Neural cell (in vitro differentiated cells): ENCODE data around the gene NLN. TPM values are rescaled to one million over a fixed set of nuclear protein-coding genes. Genes with fewer than 3 reads are reported as not detected.

Source experiments
- H2AFZ ChIP-seq: fragments of 200-600, 300-800 bp; sonication (generic), shearing (Covaris generic); 2 replicates; pipeline ENCODE4 v1.6.0; 2014; ENCODE audit warnings: low read depth, mild to moderate bottlenecking, antibody characterized with exemption, low read length, moderate library complexity
- H3F3A ChIP-seq: fragments of 200-600 bp; shearing (Covaris generic); 2 replicates; pipeline ENCODE4 v1.6.1; 2016; ENCODE audit warnings: mild to moderate bottlenecking, moderate library complexity, mixed read lengths, antibody characterized with exemption, low read length; ENCODE audit not compliant: insufficient read depth, poor library complexity, severe bottlenecking
- H3K27ac ChIP-seq: fragments of 200-600, 300-800 bp; sonication (generic), shearing (Covaris generic); 2 replicates; pipeline ENCODE4 v1.5.1; 2014; ENCODE audit warnings: mild to moderate bottlenecking, low read length, moderate library complexity
- H3K27me3 ChIP-seq: fragments of 300-800, 200-600 bp; sonication (generic), shearing (Covaris generic); 2 replicates; pipeline ENCODE4 v1.6.0; 2014; ENCODE audit warnings: mild to moderate bottlenecking, low read depth, low read length, moderate library complexity; ENCODE audit not compliant: insufficient read depth
- H3K36me3 ChIP-seq: fragments of 300-800, 200-600 bp; sonication (generic), shearing (Covaris generic); 2 replicates; pipeline ENCODE4 v1.5.1; 2014; ENCODE audit warnings: mild to moderate bottlenecking, antibody characterized with exemption, low read length, moderate library complexity; ENCODE audit not compliant: insufficient read depth
- H3K4me2 ChIP-seq: fragments of 300-800, 200-600 bp; sonication (generic), shearing (Covaris generic); 2 replicates; pipeline ENCODE4 v1.6.0; 2014; ENCODE audit warnings: mild to moderate bottlenecking, low read length
- H3K4me3 ChIP-seq: fragments of 300-800, 200-600 bp; sonication (generic), shearing (Covaris generic); 2 replicates; pipeline ENCODE4 v1.5.1; 2014; ENCODE audit warnings: mild to moderate bottlenecking, low read length, moderate library complexity
- H3K79me2 ChIP-seq: fragments of 200-600 bp; shearing (Covaris generic); replicated peaks from 2 replicates; pipeline ENCODE4 v1.6.0; 2014; ENCODE audit warnings: mild to moderate bottlenecking, low read length, moderate library complexity; ENCODE audit not compliant: insufficient read depth
- H3K9ac ChIP-seq: fragments of 300-800, 200-600 bp; sonication (generic), shearing (Covaris generic); 2 replicates; pipeline ENCODE4 v1.6.1; 2016; ENCODE audit warnings: mild to moderate bottlenecking, low read length, mixed read lengths
- H3K9me2 ChIP-seq: fragments of 200-600 bp; shearing (Covaris generic); 2 replicates; pipeline ENCODE4 v1.6.1; 2016; ENCODE audit warnings: mild to moderate bottlenecking, low read length, mixed read lengths; ENCODE audit not compliant: insufficient read depth
- H3K9me3 ChIP-seq: fragments of 200-600, 300-800 bp; sonication (generic), shearing (Covaris generic); 2 replicates; pipeline ENCODE4 v1.6.1; 2016; ENCODE audit warnings: mild to moderate bottlenecking, mixed run types, low read length, moderate library complexity, mixed read lengths
- H4K20me1 ChIP-seq: fragments of 200-600 bp; shearing (Covaris generic); 2 replicates; pipeline ENCODE4 v1.6.1; 2016; ENCODE audit warnings: mild to moderate bottlenecking, mixed run types; ENCODE audit not compliant: insufficient read depth
- EP300 ChIP-seq: fragments of 450-650 bp; conservative IDR thresholded peaks from 2 replicates; pipeline ENCODE4 v1.6.1; 2014; ENCODE audit warnings: antibody characterized with exemption, mild to moderate bottlenecking, moderate library complexity; ENCODE audit not compliant: poor library complexity, severe bottlenecking
- EZH2 ChIP-seq: fragments of 200-600, 300-800 bp; shearing (Covaris generic), sonication (generic); IDR thresholded peaks from 2 replicates; pipeline ENCODE4 v1.6.1; 2014; ENCODE audit warnings: antibody characterized with exemption, low read length, borderline replicate concordance, mild to moderate bottlenecking; ENCODE audit not compliant: insufficient read depth, poor library complexity, severe bottlenecking
- MXI1 ChIP-seq: fragments of 450-650 bp; conservative IDR thresholded peaks from 2 replicates; pipeline ENCODE4 v1.6.1; 2014; ENCODE audit warnings: antibody characterized with exemption, mild to moderate bottlenecking; ENCODE audit not compliant: poor library complexity, severe bottlenecking
- POLR2AphosphoS5 ChIP-seq: IDR thresholded peaks from 2 replicates; pipeline ENCODE4 v1.6.1; 2012
- RAD21 ChIP-seq: fragments of 450-650 bp; conservative IDR thresholded peaks from 2 replicates; pipeline ENCODE4 v1.6.1; 2014; ENCODE audit warnings: antibody characterized with exemption, mild to moderate bottlenecking, moderate library complexity
- SMC3 ChIP-seq: fragments of 450-650 bp; conservative IDR thresholded peaks from 2 replicates; pipeline ENCODE4 v1.6.1; 2014; ENCODE audit warnings: antibody characterized with exemption, mild to moderate bottlenecking, moderate library complexity; ENCODE audit not compliant: poor library complexity
- TAF1 ChIP-seq: IDR thresholded peaks from 2 replicates; pipeline ENCODE4 v1.6.1; 2012; ENCODE audit warnings: low read depth
- polyA plus RNA-seq: library from polyadenylated mRNA; depleted of rRNA; stranded (reverse); fragments of >200 nt; gene quantifications from 2 replicates; pipeline ENCODE4 v1.2.3, GENCODE V29; 2014
- TF ChIP-seq, protein P1 (sequence below): IDR thresholded peaks from 2 replicates; pipeline ENCODE4 v1.6.1; 2012; ENCODE audit warnings: borderline replicate concordance
- TF ChIP-seq, protein P2 (sequence below): fragments of 450-650 bp; IDR thresholded peaks from 2 replicates; pipeline ENCODE4 v1.5.1; 2014; ENCODE audit warnings: antibody characterized with exemption, mild to moderate bottlenecking, moderate library complexity; ENCODE audit not compliant: poor library complexity, severe bottlenecking

NLN gene
- polyA plus RNA-seq, 1 donor from 2014 or later: 18.7 TPM

DNA sequence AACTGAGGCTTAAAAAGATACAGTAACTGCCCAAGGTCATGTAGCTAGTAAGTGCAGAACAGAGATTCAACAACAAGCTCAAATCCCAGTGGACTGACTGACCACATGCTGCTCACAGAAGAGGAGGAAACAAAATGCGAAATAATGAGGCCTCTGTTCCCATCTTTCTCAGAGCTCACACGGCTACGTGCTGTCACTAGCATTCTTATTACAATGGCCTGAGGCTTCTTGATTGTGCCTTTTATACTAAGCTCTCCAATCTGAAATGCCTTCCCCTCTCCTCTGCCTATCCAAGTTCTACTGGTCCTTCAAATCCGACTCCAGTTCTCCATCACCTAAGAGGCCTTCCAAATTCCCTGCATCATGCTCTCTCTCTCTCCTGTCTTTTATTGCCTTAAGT is 26.1 kb upstream of the NLN start:
- Histone ChIP-seq H3F3A (no peaks in the 10 kb centered on the region), H3K79me2 (no peaks in the 10 kb centered on the region), H3K27me3 (no peaks in the 10 kb centered on the region), H3K27ac (no peak overlapping the region), H4K20me1 (no peaks in the 10 kb centered on the region), H3K4me2 (no peak overlapping the region), H2AFZ (no peak overlapping the region), H3K36me3 (peaks cover 5% of the 10 kb centered on the region), H3K9me2 (no peaks in the 10 kb centered on the region), H3K4me3 (no peak overlapping the region), H3K9ac (no peak overlapping the region), H3K9me3 (no peaks in the 10 kb centered on the region)
- no peak for TF ChIP-seq EZH2
- no peak for TF ChIP-seq MXI1
- no peak for TF ChIP-seq POLR2AphosphoS5

DNA sequence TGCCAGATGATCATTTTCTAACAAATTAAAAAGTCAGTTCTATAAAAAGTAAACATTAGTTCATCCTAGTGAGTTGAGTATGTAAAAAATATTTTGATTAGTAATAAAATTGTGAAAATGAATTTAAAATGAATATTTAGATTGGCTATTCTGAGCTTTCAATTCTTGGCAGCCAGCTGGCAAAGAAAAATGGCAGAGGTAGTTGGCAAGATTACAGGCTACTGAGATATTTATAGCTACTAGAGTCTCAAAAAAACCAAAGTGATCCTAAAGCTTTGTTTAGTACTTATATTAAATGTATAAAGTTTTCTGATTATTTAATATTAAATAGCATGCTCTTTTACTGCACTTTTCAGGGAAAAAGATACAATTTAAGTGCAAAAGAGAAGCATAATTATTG is 25.1 kb upstream of the NLN start:
- H3K9me3 ChIP-seq: no peaks in the 10 kb centered on the region
- no peak overlapping the region for H3K4me3 ChIP-seq
- H3K4me2 ChIP-seq: no peak overlapping the region
- H3K27ac ChIP-seq: no peak overlapping the region
- no peak for TF ChIP-seq RAD21
- TF ChIP-seq, protein P1, sequence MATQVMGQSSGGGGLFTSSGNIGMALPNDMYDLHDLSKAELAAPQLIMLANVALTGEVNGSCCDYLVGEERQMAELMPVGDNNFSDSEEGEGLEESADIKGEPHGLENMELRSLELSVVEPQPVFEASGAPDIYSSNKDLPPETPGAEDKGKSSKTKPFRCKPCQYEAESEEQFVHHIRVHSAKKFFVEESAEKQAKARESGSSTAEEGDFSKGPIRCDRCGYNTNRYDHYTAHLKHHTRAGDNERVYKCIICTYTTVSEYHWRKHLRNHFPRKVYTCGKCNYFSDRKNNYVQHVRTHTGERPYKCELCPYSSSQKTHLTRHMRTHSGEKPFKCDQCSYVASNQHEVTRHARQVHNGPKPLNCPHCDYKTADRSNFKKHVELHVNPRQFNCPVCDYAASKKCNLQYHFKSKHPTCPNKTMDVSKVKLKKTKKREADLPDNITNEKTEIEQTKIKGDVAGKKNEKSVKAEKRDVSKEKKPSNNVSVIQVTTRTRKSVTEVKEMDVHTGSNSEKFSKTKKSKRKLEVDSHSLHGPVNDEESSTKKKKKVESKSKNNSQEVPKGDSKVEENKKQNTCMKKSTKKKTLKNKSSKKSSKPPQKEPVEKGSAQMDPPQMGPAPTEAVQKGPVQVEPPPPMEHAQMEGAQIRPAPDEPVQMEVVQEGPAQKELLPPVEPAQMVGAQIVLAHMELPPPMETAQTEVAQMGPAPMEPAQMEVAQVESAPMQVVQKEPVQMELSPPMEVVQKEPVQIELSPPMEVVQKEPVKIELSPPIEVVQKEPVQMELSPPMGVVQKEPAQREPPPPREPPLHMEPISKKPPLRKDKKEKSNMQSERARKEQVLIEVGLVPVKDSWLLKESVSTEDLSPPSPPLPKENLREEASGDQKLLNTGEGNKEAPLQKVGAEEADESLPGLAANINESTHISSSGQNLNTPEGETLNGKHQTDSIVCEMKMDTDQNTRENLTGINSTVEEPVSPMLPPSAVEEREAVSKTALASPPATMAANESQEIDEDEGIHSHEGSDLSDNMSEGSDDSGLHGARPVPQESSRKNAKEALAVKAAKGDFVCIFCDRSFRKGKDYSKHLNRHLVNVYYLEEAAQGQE: no peak
- TF ChIP-seq SMC3: no peak
- TF ChIP-seq, protein P2, sequence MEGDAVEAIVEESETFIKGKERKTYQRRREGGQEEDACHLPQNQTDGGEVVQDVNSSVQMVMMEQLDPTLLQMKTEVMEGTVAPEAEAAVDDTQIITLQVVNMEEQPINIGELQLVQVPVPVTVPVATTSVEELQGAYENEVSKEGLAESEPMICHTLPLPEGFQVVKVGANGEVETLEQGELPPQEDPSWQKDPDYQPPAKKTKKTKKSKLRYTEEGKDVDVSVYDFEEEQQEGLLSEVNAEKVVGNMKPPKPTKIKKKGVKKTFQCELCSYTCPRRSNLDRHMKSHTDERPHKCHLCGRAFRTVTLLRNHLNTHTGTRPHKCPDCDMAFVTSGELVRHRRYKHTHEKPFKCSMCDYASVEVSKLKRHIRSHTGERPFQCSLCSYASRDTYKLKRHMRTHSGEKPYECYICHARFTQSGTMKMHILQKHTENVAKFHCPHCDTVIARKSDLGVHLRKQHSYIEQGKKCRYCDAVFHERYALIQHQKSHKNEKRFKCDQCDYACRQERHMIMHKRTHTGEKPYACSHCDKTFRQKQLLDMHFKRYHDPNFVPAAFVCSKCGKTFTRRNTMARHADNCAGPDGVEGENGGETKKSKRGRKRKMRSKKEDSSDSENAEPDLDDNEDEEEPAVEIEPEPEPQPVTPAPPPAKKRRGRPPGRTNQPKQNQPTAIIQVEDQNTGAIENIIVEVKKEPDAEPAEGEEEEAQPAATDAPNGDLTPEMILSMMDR: no peak
- no peak for TF ChIP-seq POLR2AphosphoS5
- no peak for TF ChIP-seq MXI1
- TF ChIP-seq EZH2: no peak
- TF ChIP-seq TAF1: no peak
- TF ChIP-seq EP300: no peak
- peaks cover 5% of the 10 kb centered on the region for H3K36me3 ChIP-seq
- H3K9ac ChIP-seq: no peak overlapping the region
- no peaks in the 10 kb centered on the region for H4K20me1 ChIP-seq
- H3F3A ChIP-seq: no peaks in the 10 kb centered on the region
- H3K9me2 ChIP-seq: no peaks in the 10 kb centered on the region
- no peaks in the 10 kb centered on the region for H3K27me3 ChIP-seq
- no peaks in the 10 kb centered on the region for H3K79me2 ChIP-seq
- H2AFZ ChIP-seq: no peak overlapping the region

DNA sequence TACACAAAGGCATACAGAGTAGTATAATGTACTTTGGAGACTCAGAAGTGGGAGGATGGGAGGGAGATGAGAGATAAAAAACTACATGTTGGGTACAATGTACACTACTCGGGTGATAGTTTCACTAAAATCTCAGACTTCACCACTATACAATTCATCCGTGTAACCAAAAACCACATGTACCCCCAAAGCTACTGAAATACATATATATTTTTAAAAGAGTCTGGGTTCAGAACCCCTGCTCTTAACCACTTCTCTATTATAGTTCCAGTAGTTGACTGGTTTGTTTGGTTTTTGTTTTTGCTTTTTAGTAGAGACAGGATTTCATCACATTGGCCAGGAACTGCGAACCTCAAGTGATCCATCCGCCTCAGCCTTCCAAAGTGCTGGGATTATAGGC is 22.7 kb upstream of the NLN start:
- TF ChIP-seq, protein P1: no peak
- TF ChIP-seq SMC3 (no peak), EZH2 (no peak), MXI1 (no peak), TAF1 (no peak), EP300 (no peak), POLR2AphosphoS5 (no peak), RAD21 (no peak)
- TF ChIP-seq, protein P2: no peak
- no peak overlapping the region for H3K4me2 ChIP-seq
- H3F3A ChIP-seq: no peaks in the 10 kb centered on the region
- H3K79me2 ChIP-seq: no peaks in the 10 kb centered on the region
- no peaks in the 10 kb centered on the region for H3K9me3 ChIP-seq
- no peaks in the 10 kb centered on the region for H3K27me3 ChIP-seq
- no peak overlapping the region for H3K27ac ChIP-seq
- H3K4me3 ChIP-seq: no peak overlapping the region
- no peaks in the 10 kb centered on the region for H4K20me1 ChIP-seq
- peaks cover 5% of the 10 kb centered on the region for H3K36me3 ChIP-seq
- no peak overlapping the region for H2AFZ ChIP-seq
- H3K9me2 ChIP-seq: no peaks in the 10 kb centered on the region
- H3K9ac ChIP-seq: no peak overlapping the region
